GM21423 (cell line): Measurements from ENCODE around the gene TTC24.
"Not testable (repeated sequence)": the region's sequence is repeated elsewhere in the genome, so short reads cannot be mapped to it uniquely, and the experiment has no call there.

ENCODE experiments used
- ATAC-seq: cut with Tn5 transposase; IDR thresholded peaks from one replicate; pipeline ENCODE4 v1.9.1; 2021; ENCODE audit warnings: mild to moderate bottlenecking, moderate library complexity; ENCODE audit not compliant: unreplicated experiment

Gene TTC24

GRCh38 chr1:156602557-156602993, 23.1 kb downstream of the TTC24 start:
- ATAC-seq = no peak

GRCh38 chr1:156607344-156607743, 27.8 kb downstream of the TTC24 start:
- ATAC-seq = not testable (repeated sequence)

GRCh38 chr1:156608036-156608674, 28.6 kb downstream of the TTC24 start:
- no peak for ATAC-seq

- no peak for ATAC-seq
These were observed 29.5 kb downstream of the TTC24 start for GRCh38 chr1:156608981-156609380.

GRCh38 chr1:156610072-156610471, 30.5 kb downstream of the TTC24 start:
- not testable (repeated sequence) for ATAC-seq

GRCh38 chr1:156612666-156613065, 33.1 kb downstream of the TTC24 start:
- ATAC-seq = no peak

- no peak for ATAC-seq
These were observed 36.4 kb downstream of the TTC24 start for GRCh38 chr1:156615946-156616345.

GRCh38 chr1:156616463-156616862, 36.9 kb downstream of the TTC24 start:
- no peak for ATAC-seq

GRCh38 chr1:156618853-156619581, 39.5 kb downstream of the TTC24 start, which contains the start of gene HAPLN2:
Gene HAPLN2 (plus strand): TSS chr1:156619415. CDS start chr1:156623491, 4,076 bp downstream.
- ATAC-seq = no peak

- no peak for ATAC-seq
These were observed 40.0 kb downstream of the TTC24 start for GRCh38 chr1:156619582-156619955.

- no peak for ATAC-seq
These were observed 43.2 kb downstream of the TTC24 start for GRCh38 chr1:156622581-156623297.

- no peak for ATAC-seq
These were observed 44.7 kb downstream of the TTC24 start for GRCh38 chr1:156623946-156624813.

GRCh38 chr1:156624814-156625435, 45.4 kb downstream of the TTC24 start:
- ATAC-seq = no peak

- ATAC-seq = no peak
These were observed 46.0 kb downstream of the TTC24 start for GRCh38 chr1:156625436-156626078.

GRCh38 chr1:156626079-156626438, 46.5 kb downstream of the TTC24 start:
- ATAC-seq = no peak

GRCh38 chr1:156627313-156627880, 47.9 kb downstream of the TTC24 start:
- ATAC-seq = no peak

- ATAC-seq = no peak
These were observed 50.4 kb downstream of the TTC24 start for GRCh38 chr1:156629823-156630449.

GRCh38 chr1:156631152-156631551, 51.6 kb downstream of the TTC24 start:
- ATAC-seq = not testable (repeated sequence)

GRCh38 chr1:156632355-156632754, 52.8 kb downstream of the TTC24 start:
- no peak for ATAC-seq
